K562 treated with DMSO at 1 percent for 12 hours (cell line): ENCODE data around the gene CNIH4. TPM values are rescaled to one million over a fixed set of nuclear protein-coding genes. Genes with fewer than 3 reads are reported as not detected.

Experiments used
- total RNA-seq: library from RNA; unstranded; fragments of 300-600 nt; gene quantifications from 2 replicates; pipeline ENCODE4 v1.2.3, GENCODE V29; 2022; ENCODE audit not compliant: insufficient read depth

CNIH4 gene
- 38.7 and 43.2 TPM in 2 replicates for total RNA-seq

GRCh38 chr1:224356685-224357625, at the start of gene CNIH4:
Gene CNIH4, plus strand, starts transcription at chr1:224356879. Its CDS starts 46 bp downstream, at chr1:224356925.

GRCh38 chr1:224329842-224330753, 26.6 kb upstream of the CNIH4 start, which contains the start of gene NVL:
Gene NVL, minus strand, starts transcription at chr1:224330172. Its CDS starts 45 bp downstream, at chr1:224330127.

Other genes starting within 250 kb of the CNIH4 start
- 4.4 and 22.5 TPM in 2 replicates for gene FBXO28, start 242.8 kb upstream of the CNIH4 start, total RNA-seq
- gene DEGS1, start 173.6 kb upstream of the CNIH4 start, total RNA-seq = 45.6 and 88.7 TPM in 2 replicates
- 18.9 and 40.5 TPM in 2 replicates for gene NVL, start 26.7 kb upstream of the CNIH4 start, total RNA-seq
- 16.5 and 73.1 TPM in 2 replicates for gene WDR26, start 77.9 kb downstream of the CNIH4 start, total RNA-seq